ENCODE data around the gene CFAP54.
"Not testable (repeated sequence)": the region's sequence is repeated elsewhere in the genome, so short reads cannot be mapped to it uniquely, and the experiment has no call there.

The CFAP54 gene

DNA sequence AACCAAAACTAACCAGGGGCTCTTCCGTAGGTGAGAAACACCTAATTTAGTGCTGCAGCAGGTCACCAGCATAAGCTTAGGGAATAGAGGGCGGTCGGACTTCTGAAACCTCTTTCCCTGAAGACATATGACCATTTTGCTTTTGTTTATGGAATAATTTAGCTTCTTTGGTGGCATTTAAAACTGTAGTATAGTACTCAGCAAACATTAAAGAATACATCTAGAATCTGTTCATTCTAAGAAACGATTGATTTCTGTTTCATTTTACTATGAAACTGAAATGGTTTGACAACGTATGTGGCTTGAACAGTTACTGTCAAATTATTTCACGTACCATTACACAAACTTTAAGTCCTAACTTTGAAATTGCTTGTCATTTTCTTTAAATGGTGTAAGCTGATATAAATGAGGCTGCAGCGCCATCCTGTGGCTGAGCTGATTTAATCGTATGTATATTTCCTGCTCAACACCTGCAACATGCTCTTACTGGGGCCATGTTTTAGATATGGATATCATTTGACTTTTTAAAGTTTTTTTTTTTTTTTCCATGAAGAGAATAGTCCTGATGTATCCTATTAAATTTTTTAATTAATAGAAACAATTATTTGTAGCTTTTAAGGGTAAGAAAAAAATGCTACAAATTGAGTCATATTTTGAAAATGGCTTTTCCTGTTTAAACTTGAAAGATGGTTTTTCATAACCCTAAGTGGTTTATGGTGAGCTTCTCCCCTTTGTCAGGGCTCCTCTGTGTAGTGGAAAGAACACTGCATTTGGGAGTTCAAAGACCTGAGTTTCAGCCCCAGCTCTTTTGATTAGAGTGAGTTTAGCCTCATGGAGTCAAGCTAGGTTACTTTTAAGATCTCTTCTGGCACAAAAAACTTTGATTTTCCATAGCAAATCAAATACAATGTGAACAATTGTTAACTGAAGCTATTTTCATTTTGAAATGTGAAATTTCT lies 27.4 kb downstream of the CFAP54 start:
- peak; percentile 74 for DNase-seq

DNA sequence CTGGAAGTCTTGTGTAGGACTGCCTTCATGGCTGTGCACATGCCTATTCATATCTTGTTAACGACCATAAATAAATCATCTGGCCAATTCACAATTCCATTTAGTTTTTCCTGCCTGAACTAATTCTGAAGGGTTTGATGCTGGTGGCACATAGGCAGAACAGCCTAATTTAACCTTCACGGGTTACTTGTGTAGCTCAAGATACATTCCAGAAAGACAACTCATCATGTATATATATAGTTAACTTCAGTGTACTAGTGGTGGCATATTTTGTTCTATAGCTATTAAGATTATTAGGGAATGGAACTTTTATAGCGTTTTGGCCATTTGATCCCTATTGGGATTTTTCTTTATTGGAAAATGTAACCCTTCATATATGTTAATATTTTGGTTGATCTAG lies 31.4 kb downstream of the CFAP54 start:
- DNase-seq, result no peak

DNA sequence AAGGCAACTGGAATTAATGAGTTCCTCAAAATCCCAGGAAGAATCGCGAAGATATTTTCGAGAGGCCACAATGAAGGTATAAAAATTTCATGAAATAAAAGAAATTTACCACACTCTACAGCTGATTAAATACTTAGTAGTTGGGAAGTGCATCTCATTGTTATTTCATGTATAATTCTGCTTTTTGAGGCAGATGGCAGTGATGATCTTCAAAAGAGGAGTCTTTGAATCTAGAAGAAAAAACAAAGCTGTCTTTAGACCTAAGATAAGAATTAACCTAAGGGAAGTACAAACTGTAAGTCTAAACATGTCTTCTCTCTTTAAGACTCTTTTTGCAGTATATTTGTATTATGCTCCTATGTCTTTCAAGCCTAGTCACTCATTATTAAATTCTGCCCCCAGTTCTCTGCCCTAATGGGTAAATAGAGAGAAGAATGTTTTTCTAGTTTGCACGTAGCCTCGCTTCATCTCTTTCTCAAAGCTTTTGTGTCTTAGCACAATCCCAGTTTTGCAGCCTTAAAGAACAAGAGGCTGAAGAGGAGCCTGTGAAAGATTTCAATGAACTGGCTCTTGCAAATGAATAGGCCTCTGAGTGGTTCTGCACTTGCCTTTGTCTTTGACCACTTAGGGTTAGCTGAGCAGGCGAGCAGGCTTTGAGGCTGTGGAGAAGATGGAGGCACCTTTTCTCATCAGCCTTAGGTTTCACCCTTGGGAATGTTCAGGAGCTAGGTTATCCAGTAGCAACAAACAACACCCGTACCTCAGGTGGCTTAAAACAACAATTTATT lies 32.7 kb downstream of the CFAP54 start:
- DNase-seq, result no peak

DNA sequence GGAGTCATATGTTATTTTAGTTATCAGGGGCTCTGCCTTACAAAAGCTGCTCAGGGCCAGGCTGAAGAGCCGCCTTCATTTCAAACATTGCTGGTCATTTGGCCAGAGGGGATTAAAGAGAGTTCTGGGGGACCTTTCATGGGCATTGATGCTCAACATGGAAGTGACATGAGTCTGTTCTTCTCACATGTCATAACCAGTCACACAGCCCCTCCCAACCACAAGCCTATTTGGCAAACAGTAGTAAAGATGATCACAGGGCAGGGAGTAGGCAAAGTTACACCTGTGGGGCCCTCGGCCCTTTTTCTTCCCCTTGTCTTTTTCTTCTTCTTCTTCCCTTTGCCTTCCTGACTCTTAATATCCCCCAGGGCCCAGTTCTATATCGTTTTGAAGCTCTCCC lies 33.3 kb downstream of the CFAP54 start:
- no peak for DNase-seq

DNA sequence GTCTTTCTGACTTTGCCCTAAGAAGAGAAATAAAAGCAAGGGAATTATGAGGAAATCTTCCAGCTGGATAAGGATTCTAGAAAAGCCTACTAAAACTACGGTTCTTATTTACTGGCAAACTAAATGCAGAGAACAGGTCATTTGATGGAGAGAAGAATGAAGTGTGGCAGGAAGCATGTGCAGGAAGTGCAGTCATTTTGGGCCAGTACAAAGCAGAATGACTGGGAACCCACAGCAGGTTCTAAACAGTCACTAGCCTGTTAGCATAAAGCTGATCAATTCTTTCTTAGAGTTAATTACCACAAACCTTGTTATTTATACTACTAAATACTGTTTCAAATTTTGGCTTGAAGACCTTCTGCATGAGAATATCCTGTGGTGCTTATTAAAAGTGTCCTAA lies 36.7 kb downstream of the CFAP54 start:
- no peak for DNase-seq

DNA sequence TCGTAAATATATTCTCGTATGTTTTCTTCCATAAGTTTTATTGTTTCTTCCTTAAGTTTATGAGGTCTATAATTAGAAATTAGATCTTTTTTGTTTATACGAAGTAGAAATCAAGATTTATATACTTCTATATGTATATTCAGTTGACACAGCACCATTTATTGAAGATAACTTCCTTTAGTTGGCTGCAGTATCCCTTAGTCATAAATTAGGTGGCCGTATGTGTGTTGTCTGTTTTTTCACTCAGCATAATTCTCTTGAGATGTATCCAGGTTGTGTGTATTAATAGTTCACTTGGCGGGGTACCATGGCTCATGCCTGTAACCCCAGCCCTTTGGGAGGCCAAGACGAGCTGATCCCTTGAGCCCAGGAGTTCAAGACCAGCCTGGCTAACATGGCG lies 40.5 kb downstream of the CFAP54 start:
- DNase-seq, result no peak

DNA sequence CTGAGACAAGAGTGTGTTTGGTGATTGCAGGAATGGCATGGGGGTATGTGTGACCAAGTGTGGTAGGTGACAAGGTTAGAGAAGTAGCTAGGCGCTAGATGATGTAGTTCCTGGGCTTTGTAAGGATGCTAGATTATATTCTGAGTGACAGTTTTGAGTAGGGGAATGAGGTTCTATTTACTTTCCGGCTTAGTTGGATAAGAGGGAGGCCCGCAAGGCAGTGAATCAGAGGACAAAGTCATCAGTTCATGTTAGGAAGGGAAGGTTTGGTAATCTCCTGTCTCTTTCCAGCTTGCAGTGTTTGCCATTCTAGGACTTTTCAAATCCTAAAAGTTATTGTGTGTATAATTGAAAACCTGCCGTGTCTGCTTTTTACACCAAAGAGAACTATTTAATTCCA lies 45.0 kb downstream of the CFAP54 start:
- no peak for DNase-seq

DNA sequence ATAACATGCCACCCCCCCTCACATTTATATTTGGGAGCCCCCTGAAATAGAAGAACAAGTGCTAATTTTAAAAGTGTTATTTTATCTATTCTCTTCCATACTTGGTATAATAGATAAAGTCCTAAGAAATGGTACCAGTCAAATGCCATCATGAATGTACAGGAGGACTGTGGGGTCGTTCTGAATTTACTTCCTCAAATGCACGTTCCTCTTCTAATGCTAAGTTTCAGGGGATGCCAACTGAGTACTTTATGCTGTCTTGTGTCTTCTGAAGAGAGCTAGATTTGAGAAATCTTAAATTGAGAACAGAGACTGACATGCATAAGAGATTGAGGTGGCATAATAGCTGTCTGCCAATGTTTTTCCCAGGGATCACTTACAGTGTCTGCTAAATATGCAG lies 59.0 kb downstream of the CFAP54 start:
- no peak for DNase-seq

DNA sequence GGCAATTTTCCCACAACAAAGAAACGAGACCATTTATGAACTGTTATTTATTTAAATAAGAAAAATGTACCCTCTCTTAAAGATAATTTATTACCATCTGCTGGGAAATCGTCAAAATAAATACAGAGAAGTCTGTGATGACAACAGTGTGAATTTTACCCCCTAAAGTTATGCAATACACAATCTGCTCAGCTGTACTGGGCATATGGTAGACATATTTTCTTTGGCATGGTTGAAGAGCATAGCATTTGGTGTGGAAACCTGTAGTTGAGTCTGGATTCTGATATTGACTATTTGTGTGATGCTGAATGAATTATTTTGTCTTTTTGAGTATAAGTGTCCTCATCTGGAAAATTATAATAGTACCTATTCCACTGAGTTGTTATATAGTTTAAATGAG lies 60.0 kb downstream of the CFAP54 start:
- no peak for DNase-seq

DNA sequence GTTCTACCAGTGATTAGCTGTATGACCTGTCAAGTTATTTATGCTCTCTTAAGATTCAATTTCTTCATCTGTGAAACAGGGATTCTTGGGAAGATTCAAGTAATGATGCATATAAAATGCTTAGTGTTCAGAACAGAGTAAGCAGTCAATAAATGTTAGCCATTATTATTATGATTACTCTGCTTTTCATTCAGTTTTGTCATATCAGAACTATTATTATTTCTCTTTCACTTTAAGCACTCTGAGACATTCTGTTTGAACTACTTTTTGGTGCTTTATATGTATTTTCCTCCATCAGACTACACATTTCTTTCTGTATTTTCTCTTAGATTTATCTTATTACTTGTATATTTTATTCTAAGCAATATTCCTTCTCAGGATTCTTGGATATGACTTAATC lies 81.2 kb downstream of the CFAP54 start:
- no peak for DNase-seq

DNA sequence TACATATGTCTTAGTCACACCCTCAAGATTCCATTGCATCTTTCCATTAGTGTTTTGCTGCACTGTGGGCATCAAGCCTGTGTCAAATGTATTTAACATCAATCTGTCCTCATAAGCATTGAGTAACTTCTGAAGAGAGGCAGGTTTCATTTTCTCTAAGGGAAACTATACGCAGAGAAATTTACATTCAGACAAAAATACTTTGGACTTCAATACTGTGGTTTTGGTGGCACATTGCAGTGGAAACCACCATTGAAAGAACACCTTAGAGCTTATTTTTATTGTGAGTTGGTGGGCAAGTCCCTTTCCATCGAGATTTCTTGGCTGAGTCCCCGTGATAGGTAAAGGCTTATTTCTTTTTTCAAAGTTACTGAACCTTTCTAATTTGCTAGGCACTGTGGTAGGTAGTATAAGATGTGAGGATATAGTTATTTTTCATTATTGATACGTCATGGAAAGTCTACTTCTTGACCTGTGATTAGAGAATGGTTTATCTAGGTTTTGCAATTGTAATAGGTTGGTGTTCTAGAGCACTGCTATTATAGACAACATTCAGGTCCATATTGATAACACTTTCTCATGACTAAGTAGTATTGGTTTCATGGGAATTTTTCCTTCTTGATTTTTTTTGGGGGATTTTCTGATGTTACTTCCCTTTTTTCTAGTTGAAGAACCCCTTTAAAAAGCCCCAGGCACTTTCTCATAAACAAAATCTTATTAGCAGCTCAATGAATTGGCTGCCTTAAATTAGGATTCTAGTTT lies 81.9 kb downstream of the CFAP54 start:
- DNase-seq, result no peak

DNA sequence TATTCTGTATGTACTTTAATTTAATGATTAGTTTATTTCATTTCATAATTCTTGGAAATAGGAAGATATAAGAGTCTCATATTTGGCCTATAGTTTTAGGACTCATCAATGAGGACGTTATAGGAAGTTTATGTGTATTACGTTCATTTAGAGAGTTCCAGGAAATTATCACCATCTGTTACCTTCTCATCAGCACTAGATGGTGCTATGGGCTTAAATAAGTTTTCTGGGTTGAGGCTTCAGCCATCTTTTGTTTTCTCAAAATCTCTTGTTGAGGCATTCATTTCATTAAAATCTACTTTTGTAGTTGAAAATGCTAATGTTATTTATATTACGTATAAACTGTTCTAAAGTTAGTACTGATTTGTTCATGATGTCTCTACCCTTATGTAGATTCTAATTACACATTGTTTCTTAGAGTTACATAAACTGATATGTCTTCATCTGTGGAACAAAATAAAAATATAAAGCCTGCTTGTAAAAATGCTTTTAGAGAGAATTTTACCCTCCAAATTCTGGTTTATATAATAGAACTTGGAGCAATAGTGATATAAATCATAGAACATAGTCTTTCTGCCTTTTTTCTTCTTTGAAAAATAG lies 89.2 kb downstream of the CFAP54 start:
- DNase-seq, result peak; percentile 81

DNA sequence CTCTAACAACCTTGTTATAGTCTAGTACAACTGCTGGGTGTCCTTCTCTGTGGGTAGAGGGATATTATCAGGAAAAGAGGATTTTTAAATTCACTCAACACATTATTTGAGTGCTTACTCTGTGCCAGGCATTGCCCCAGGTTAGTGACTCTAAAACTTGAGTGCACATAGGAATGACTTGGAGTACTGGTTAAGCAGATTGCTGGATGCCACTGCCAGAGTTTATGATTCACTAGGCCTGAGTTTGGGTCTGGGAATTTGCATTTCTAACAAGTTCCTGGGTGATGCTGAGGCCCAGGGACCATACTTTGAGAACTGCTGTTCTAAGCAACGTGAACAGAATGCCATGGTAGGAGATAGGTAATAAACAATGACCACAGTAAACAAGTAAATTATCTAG lies 96.6 kb downstream of the CFAP54 start:
- DNase-seq, result no peak

DNA sequence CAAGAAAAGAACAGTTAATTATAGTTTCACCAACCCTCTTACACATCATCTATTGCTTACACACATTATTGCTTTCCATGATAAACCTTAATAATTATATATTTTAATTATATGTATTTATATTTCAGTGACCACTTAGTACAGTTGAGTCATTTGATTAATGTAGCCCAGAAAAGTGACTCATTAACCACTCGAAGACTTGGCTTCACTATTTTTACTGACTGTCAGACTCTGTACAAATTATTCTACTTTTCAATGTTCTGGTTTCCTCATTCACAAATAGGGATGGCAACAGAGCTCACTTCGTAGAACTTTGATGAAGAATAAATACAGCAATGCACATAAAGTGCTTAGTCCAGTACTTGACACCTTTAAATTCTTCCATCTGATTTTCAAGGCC lies 98.3 kb downstream of the CFAP54 start:
- DNase-seq, result no peak

DNA sequence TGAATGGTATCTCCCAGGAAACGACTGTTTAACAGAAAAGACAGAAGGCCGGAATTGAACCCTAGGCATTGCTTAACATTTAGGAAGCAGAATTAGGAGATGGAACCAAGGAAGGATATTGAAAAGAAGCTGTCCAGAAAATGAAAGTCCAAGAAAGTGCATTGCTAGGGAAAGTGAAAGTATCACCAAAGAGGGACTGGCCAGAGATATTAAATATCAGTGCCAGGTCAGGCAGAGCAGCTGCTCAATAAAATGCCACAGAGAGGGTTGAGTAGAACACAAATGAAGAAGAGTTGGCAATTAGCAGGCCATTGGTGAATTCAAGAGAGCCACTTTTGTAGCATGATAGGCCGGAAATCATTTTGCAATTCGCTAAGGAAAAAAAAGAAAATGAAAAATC lies 101.6 kb downstream of the CFAP54 start:
- DNase-seq, result no peak

DNA sequence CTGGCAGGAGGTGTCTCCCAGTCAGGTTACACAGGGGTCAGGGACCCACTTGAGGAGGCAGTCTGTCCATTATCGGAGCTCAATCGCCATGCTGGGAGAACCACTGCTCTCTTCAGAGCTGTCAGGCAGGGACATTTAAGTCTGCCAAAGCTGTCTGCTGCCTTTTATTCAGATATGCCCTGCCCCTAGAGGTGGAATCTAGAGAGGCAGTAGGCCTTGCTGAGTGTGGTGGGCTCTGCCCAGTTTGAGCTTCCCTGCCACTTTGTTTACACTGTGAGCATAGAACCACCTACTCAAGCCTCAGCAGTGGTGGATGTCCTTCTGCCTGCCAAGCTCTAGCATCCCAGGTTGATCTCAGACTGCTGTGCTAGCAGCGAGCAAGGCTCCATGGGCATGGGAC lies 115.0 kb downstream of the CFAP54 start:
- not testable (repeated sequence) for DNase-seq

DNA sequence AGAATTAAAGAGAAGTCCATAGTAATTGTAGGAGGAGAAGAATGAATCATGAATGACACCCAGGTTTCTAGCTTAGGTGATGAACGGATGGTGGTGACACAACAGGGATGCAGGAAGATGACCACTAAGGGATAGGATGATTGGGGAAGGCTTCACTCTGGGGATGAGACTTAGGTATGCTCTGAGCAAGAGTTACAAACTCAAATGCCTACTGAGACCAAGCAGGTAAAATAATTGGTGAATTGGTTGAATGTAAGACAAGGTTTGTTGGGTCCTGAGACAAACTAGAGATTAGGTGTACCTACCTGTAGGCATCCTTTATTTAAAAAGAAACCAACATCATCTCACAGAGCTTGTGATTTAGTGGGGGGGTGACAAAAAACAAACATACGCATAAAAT lies 116.3 kb downstream of the CFAP54 start:
- DNase-seq, result no peak

DNA sequence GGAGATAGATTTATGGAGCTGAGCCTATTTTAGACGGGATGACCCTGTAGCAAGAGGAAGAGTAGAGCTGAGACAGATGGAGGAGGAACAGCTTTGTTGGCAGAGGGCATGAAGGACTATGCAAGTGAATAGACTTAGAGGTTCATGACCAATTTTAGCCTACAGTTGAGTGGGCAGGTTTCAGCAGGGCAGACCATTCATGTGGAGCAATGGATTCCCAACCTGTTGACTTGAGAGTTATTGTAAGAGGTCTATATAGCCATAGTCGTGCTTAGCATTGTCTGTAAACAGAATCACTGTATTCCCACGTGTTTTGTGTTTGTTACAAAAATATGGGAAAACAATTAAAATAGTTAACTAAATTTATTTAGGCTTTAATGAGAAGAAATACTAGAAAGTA lies 116.8 kb downstream of the CFAP54 start:
- DNase-seq, result no peak

DNA sequence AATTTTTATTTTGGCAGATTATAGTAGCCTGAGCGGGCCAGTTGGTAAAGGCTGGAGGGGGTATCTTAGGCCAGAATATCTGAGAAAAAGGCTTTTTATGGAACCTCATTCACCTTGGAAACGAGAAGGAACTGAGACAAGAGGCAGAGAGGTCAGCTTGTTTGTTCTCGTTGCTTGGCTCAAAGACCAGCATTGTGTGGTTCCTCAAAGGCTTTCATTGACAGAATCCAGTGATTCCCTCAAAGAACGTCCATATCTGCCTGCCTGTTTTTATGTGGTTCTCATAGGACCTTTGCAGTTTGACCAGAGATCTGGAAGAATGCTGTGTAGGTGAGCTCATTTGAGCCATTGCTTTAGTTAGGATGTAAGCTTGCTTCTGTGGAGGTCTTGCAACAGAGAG lies 117.3 kb downstream of the CFAP54 start:
- no peak for DNase-seq

DNA sequence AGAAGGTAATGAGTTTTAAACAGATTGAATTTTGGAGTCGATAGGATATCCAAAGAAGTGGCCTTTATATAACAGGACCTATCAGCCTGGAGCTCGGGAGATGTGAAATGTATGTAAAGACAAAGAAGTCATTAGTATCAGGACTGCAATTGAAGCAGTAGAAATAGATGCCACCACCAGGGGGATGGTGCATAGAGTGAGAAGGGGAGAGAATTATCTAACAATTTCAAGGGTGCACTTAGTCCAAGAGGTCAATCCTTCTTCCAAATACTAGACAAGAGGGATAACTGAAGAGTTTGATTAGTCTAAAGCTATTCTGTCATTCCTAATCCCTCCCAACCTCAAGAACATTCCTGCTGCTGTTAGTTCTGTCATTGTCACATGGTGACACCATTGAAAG lies 127.8 kb downstream of the CFAP54 start:
- no peak for DNase-seq

DNA sequence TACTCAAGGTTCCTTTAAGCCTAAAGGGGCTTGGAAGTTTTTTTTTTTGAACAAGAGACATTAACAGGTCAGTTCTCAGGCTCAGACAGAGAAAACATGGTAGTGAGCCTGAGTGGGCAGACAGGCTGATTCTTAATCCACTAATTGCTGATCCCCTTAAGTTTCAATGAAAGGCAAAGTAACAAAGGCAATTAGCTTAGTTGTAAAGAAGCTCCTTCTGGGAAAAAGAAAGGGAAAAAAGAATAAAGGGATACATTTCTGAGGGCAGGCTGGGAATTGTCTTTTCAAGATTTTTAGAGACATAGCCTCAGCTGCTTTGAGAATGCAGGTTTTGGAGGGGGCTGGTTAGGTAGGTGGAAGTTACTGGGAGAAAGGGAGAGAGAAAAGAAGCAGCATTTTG lies 133.8 kb downstream of the CFAP54 start:
- no peak for DNase-seq

DNA sequence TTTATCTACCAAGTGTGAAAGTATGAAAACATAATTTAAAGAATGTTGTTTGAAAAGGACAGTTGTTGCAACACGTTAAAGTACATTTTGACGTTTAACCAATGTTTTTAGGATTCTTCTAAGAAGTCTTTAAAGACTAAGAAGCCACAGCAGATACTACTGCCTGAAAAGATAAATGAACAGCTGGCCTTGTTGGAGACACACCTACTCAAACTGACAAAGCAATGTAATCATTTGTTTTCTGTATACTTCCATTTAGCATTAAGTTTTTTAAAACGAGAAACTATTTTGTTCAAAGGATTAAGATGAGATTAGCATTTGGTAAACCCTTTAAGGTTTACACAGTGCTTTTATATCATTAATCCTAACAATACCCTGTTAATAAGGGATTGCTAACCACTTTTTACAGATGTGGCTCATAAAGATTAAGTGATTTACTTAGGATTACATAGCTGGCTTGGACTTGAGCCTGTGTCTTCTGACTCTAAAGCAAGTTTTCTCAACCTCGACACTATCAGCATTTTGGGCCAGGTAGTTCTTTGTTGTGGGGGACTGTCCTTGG lies 134.4 kb downstream of the CFAP54 start:
- no peak for DNase-seq

DNA sequence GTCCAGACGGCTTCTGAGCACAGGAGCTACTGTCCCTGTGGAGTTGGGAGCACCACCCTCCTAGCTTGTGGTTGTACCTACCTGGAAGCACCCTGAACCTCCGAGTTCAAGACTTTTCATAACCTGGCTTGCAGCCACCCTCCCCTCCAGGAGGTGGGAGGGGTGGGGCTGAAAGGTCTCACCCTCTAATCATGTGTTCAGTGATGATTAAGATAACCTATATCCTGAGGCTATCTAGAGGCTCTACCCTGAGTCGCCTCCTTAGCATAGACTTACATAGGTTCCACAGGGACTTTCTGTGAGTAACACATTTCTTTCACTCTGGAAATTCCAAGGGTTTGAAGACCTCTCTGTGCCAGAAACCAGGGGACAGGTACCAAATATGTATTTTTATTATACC lies 146.5 kb downstream of the CFAP54 start:
- DNase-seq, result no peak
